ENCODE data around the gene ENOX1. TPM values are rescaled to one million over a fixed set of nuclear protein-coding genes. Genes with fewer than 3 reads are reported as not detected.

Gene ENOX1
- total RNA-seq, 1 donor from 2014 or later = 0.60 TPM

- Histone ChIP-seq H3K4me3 (no peak overlapping the region), H3K4me1 (peaks cover 41% of the 10 kb centered on the region), H3K27ac (replicated peaks) (no peak overlapping the region), H3K36me3 (no peaks in the 10 kb centered on the region), H3K9me3 (replicated peaks) (no peaks in the 10 kb centered on the region), H3K27me3 (ENCODE audit: low read depth) (no peaks in the 10 kb centered on the region)
- intact Hi-C loops (cut with micrococcal nuclease) = no loop called here
- TF ChIP-seq, protein P1, sequence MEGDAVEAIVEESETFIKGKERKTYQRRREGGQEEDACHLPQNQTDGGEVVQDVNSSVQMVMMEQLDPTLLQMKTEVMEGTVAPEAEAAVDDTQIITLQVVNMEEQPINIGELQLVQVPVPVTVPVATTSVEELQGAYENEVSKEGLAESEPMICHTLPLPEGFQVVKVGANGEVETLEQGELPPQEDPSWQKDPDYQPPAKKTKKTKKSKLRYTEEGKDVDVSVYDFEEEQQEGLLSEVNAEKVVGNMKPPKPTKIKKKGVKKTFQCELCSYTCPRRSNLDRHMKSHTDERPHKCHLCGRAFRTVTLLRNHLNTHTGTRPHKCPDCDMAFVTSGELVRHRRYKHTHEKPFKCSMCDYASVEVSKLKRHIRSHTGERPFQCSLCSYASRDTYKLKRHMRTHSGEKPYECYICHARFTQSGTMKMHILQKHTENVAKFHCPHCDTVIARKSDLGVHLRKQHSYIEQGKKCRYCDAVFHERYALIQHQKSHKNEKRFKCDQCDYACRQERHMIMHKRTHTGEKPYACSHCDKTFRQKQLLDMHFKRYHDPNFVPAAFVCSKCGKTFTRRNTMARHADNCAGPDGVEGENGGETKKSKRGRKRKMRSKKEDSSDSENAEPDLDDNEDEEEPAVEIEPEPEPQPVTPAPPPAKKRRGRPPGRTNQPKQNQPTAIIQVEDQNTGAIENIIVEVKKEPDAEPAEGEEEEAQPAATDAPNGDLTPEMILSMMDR (IDR thresholded peaks at IDR 0.05; ENCODE audit: borderline replicate concordance) = no peak
- no peak for DNase-seq
Measured at GRCh38 chr13:43512221-43512620, 274.6 kb downstream of the ENOX1 start.

- Histone ChIP-seq H3K4me1 (peaks cover 32% of the 10 kb centered on the region), H3K36me3 (no peaks in the 10 kb centered on the region), H3K27me3 (ENCODE audit: low read depth) (no peaks in the 10 kb centered on the region), H3K27ac (replicated peaks) (peak overlapping the region; percentile 5), H3K9me3 (replicated peaks) (no peaks in the 10 kb centered on the region), H3K4me3 (no peak overlapping the region)
- DNase-seq = no peak
- TF ChIP-seq, protein P1 (IDR thresholded peaks at IDR 0.05; ENCODE audit: borderline replicate concordance) = no peak
- intact Hi-C loops (cut with micrococcal nuclease) = no loop called here
Measured at GRCh38 chr13:43510956-43511901, 275.5 kb downstream of the ENOX1 start.

DNA sequence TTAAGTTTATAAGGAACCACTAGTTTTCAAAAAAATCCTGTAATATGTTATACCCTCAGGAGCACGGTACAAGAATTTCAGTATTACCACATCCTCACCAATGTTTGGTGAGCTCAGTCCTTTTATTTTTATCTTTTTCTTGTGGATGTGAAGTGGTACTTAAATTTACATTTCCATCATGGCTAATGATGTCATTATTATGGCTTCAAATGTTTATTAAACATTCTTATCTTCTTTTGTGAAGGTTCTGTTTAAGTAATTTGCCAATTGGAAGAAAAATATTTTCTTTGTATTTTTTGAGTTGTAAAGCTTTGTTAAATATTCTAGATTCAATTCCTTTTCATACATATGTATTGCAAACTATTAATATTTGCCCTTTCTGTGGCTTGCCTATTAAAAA lies 291.0 kb downstream of the ENOX1 start:
- DNase-seq = no peak
- no peak overlapping the region for H3K4me3 ChIP-seq

GRCh38 chr13:43494206-43494605 lies 292.6 kb downstream of the ENOX1 start:
- H3K27ac ChIP-seq (replicated peaks) = no peak overlapping the region
- no peaks in the 10 kb centered on the region for H3K36me3 ChIP-seq
- H3K4me1 ChIP-seq = no peaks in the 10 kb centered on the region
- H3K27me3 ChIP-seq (ENCODE audit: low read depth) = no peaks in the 10 kb centered on the region
- H3K4me3 ChIP-seq = no peak overlapping the region
- TF ChIP-seq, protein P1 (IDR thresholded peaks at IDR 0.05; ENCODE audit: borderline replicate concordance) = no peak
- intact Hi-C loops (cut with micrococcal nuclease) = no loop called here
- no peak for DNase-seq
- H3K9me3 ChIP-seq (replicated peaks) = peaks cover 3% of the 10 kb centered on the region

More for the DNA sequence above, 291.0 kb downstream of the ENOX1 start:
- intact Hi-C loops (cut with micrococcal nuclease) = no loop called here
- Histone ChIP-seq H3K9me3 (replicated peaks) (peaks cover 17% of the 10 kb centered on the region), H3K27me3 (ENCODE audit: low read depth) (no peaks in the 10 kb centered on the region), H3K4me1 (no peaks in the 10 kb centered on the region), H3K36me3 (no peaks in the 10 kb centered on the region), H3K27ac (replicated peaks) (no peak overlapping the region)
- TF ChIP-seq, protein P1 (IDR thresholded peaks at IDR 0.05; ENCODE audit: borderline replicate concordance) = no peak

- no peaks in the 10 kb centered on the region for H3K4me1 ChIP-seq
- TF ChIP-seq, protein P1 (IDR thresholded peaks at IDR 0.05; ENCODE audit: borderline replicate concordance) = no peak
- H3K4me3 ChIP-seq = no peak overlapping the region
- no peak for DNase-seq
- no peaks in the 10 kb centered on the region for H3K27me3 ChIP-seq (ENCODE audit: low read depth)
- no peaks in the 10 kb centered on the region for H3K36me3 ChIP-seq
- intact Hi-C loops (cut with micrococcal nuclease) = no loop called here
- H3K27ac ChIP-seq (replicated peaks) = no peak overlapping the region
- no peaks in the 10 kb centered on the region for H3K9me3 ChIP-seq (replicated peaks)
Measured at GRCh38 chr13:43493496-43494000, 293.2 kb downstream of the ENOX1 start.
